Mesenchymal stem cell (in vitro differentiated cells and primary cell): ENCODE results near the gene KRT73.

Experiments
- DNase-seq: peaks from one replicate; pipeline ENCODE4 v3.0.0-alpha.2; 2013
- H2AFZ ChIP-seq: one replicate; pipeline ENCODE4 v1.6.1; 2013; ENCODE audit warnings: low read depth, mild to moderate bottlenecking, control low read depth, inconsistent platforms, low read length, moderate library complexity
- H2AK5ac ChIP-seq: 2 replicates; pipeline ENCODE4 v1.6.1; 2013; ENCODE audit warnings: low read length, moderate library complexity, mild to moderate bottlenecking, inconsistent platforms; ENCODE audit not compliant: severe bottlenecking
- H2BK120ac ChIP-seq: one replicate; pipeline ENCODE4 v1.6.1; 2013; ENCODE audit warnings: low read depth, mild to moderate bottlenecking, inconsistent platforms, low read length, moderate library complexity
- H2BK12ac ChIP-seq, 2 experiments: one replicate each; pipeline ENCODE4 v1.6.1; 2013; ENCODE audit warnings: inconsistent platforms in 2 of 2, low read length in 2 of 2, mild to moderate bottlenecking in 2 of 2, moderate library complexity in 2 of 2, control low read depth in 1 of 2
- H2BK15ac ChIP-seq: one replicate; pipeline ENCODE4 v1.6.1; 2013; ENCODE audit warnings: mild to moderate bottlenecking, low read depth, inconsistent platforms; ENCODE audit not compliant: poor library complexity, severe bottlenecking
- H2BK5ac ChIP-seq: 2 replicates; pipeline ENCODE4 v1.6.1; 2013; ENCODE audit warnings: low read depth, mild to moderate bottlenecking, low read length, control low read depth, inconsistent platforms; ENCODE audit not compliant: poor library complexity, severe bottlenecking
- H3K14ac ChIP-seq, 2 experiments: one replicate each; pipeline ENCODE4 v1.6.1; 2013; ENCODE audit warnings: inconsistent platforms in 2 of 2, low read length in 2 of 2, control low read depth in 1 of 2, mild to moderate bottlenecking in 1 of 2, moderate library complexity in 1 of 2
- H3K18ac ChIP-seq, 2 experiments: one replicate each; pipeline ENCODE4 v1.6.1; 2013; ENCODE audit warnings: inconsistent platforms in 2 of 2, low read length in 2 of 2, control low read depth in 1 of 2, low read depth in 1 of 2, mild to moderate bottlenecking in 1 of 2
- H3K23ac ChIP-seq, 2 experiments: one replicate each; pipeline ENCODE4 v1.6.1; 2013; ENCODE audit warnings: inconsistent platforms in 2 of 2, low read length in 2 of 2, mild to moderate bottlenecking in 2 of 2, moderate library complexity in 2 of 2, control low read depth in 1 of 2
- H3K27ac ChIP-seq: 2 replicates; pipeline ENCODE4 v1.5.1; 2013; ENCODE audit warnings: mild to moderate bottlenecking, moderate library complexity, low read length, control low read depth, inconsistent platforms; ENCODE audit not compliant: poor library complexity, severe bottlenecking
- H3K27me3 ChIP-seq, 2 experiments: 2 replicates each; pipeline versions ENCODE4 v1.6.1 to v1.7.0; 2013; ENCODE audit warnings: low read length in 2 of 2, mild to moderate bottlenecking in 2 of 2, moderate library complexity in 2 of 2, control low read depth in 1 of 2, inconsistent platforms in 1 of 2; ENCODE audit not compliant: control insufficient read depth in 1 of 2, insufficient read depth in 1 of 2
- H3K36me3 ChIP-seq, 2 experiments: 2 replicates each; pipeline versions ENCODE4 v1.6.1 to v1.7.0; 2013; ENCODE audit warnings: low read length in 2 of 2, control low read depth in 1 of 2, inconsistent platforms in 1 of 2, low read depth in 1 of 2, mild to moderate bottlenecking in 1 of 2; ENCODE audit not compliant: insufficient read depth in 2 of 2, control insufficient read depth in 1 of 2
- H3K4ac ChIP-seq, 2 experiments: one replicate each; pipeline ENCODE4 v1.6.1; 2013; ENCODE audit warnings: inconsistent platforms in 2 of 2, low read length in 2 of 2, mild to moderate bottlenecking in 2 of 2, moderate library complexity in 2 of 2, control low read depth in 1 of 2, low read depth in 1 of 2
- H3K4me1 ChIP-seq: 2 replicates; pipeline ENCODE4 v1.6.1; 2013; ENCODE audit warnings: low read depth, low read length, control low read depth; ENCODE audit not compliant: control insufficient read depth, insufficient read depth
- H3K4me2 ChIP-seq: 2 replicates; pipeline ENCODE4 v1.6.1; 2013; ENCODE audit warnings: low read length, mild to moderate bottlenecking, inconsistent platforms; ENCODE audit not compliant: poor library complexity, severe bottlenecking
- H3K4me3 ChIP-seq, 2 experiments: 2 replicates each; pipeline versions ENCODE4 v1.5.1 to v1.7.0; 2013; ENCODE audit warnings: low read length in 2 of 2, mild to moderate bottlenecking in 2 of 2, control low read depth in 1 of 2, low read depth in 1 of 2; ENCODE audit not compliant: insufficient read depth in 1 of 2
- H3K79me1 ChIP-seq: replicated peaks from 2 replicates; pipeline ENCODE4 v1.6.1; 2013; ENCODE audit warnings: mild to moderate bottlenecking, control low read depth, low read length, inconsistent platforms; ENCODE audit not compliant: poor library complexity, severe bottlenecking
- H3K9ac ChIP-seq: 2 replicates; pipeline ENCODE4 v1.7.0; 2013; ENCODE audit warnings: mild to moderate bottlenecking, low read length, moderate library complexity
- H3K9me3 ChIP-seq: 2 replicates; pipeline ENCODE4 v1.7.0; 2013; ENCODE audit warnings: mild to moderate bottlenecking, low read length; ENCODE audit not compliant: control insufficient read depth
- H4K8ac ChIP-seq: one replicate; pipeline ENCODE4 v1.6.1; 2013; ENCODE audit warnings: inconsistent platforms, mild to moderate bottlenecking, low read length, moderate library complexity
- H4K91ac ChIP-seq: one replicate; pipeline ENCODE4 v1.6.1; 2013; ENCODE audit warnings: mild to moderate bottlenecking, low read length, inconsistent platforms
- WGBS: methylation state at CpG from one replicate; pipeline ENCODE4 v1.1.7; 2013; ENCODE audit warnings: mixed read lengths; 5-methylcytosine and 5-hydroxymethylcytosine counted together

Gene KRT73

DNA sequence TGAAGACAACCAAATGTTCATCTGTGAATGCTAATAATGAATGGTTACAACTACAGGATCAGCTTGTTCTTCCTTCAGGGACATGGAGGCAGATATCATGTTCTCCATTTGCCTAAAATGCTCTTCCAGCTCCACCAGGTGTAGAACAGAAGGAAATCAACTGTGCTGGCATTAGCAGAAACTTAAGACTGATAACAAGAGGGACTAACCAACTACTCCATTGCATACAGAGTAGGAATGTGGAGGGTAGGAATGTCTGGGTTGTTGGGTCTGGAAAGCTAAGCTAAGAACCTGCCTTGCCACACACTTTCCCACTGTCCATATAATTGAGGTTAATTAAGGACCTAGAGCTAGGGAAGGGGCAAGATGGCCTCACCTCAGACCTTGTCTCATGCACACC lies 45.1 kb upstream of the KRT73 start:
- H4K8ac ChIP-seq, result no peak overlapping the region
- no peaks in the 10 kb centered on the region for H3K4me1 ChIP-seq
- H2BK120ac ChIP-seq, result no peak overlapping the region
- no peak overlapping the region for H2AK5ac ChIP-seq
- no peak overlapping the region for H2BK12ac ChIP-seq
- no peak overlapping the region for H3K9ac ChIP-seq
- H3K18ac ChIP-seq, result no peak overlapping the region
- no peaks in the 10 kb centered on the region for H3K9me3 ChIP-seq
- H3K4me2 ChIP-seq, result no peak overlapping the region
- H3K23ac ChIP-seq, result no peak overlapping the region
- DNase-seq, result no peak
- no peak overlapping the region for H3K4me3 ChIP-seq
- H3K36me3 ChIP-seq, result no peaks in the 10 kb centered on the region
- no peak overlapping the region for H2BK5ac ChIP-seq
- no peak overlapping the region for H2BK15ac ChIP-seq
- H3K27ac ChIP-seq, result no peak overlapping the region
- no peak overlapping the region for H2AFZ ChIP-seq
- no peaks in the 10 kb centered on the region for H3K79me1 ChIP-seq
- no peak overlapping the region for H3K14ac ChIP-seq
- H3K4ac ChIP-seq, result no peak overlapping the region
- no peak overlapping the region for H4K91ac ChIP-seq
- peaks cover 22 to 86% of the 10 kb centered on the region in 2 experiments for H3K27me3 ChIP-seq

- Histone ChIP-seq H2BK120ac (no peak overlapping the region), H3K18ac (no peak overlapping the region), H4K91ac (no peak overlapping the region), H3K36me3 (no peaks in the 10 kb centered on the region), H3K4me3 (no peak overlapping the region), H3K4ac (no peak overlapping the region), H3K23ac (no peak overlapping the region), H3K27me3 (peaks cover 27 to 87% of the 10 kb centered on the region in 2 experiments), H2AK5ac (no peak overlapping the region), H3K79me1 (no peaks in the 10 kb centered on the region), H3K14ac (no peak overlapping the region), H2BK15ac (no peak overlapping the region), H2AFZ (no peak overlapping the region), H2BK5ac (no peak overlapping the region), H4K8ac (no peak overlapping the region), H3K4me1 (no peaks in the 10 kb centered on the region), H3K4me2 (no peak overlapping the region), H3K9ac (no peak overlapping the region), H2BK12ac (no peak overlapping the region), H3K27ac (no peak overlapping the region), H3K9me3 (no peaks in the 10 kb centered on the region)
- no peak for DNase-seq
Measured at GRCh38 chr12:52662918-52663229, 44.5 kb upstream of the KRT73 start.

DNA sequence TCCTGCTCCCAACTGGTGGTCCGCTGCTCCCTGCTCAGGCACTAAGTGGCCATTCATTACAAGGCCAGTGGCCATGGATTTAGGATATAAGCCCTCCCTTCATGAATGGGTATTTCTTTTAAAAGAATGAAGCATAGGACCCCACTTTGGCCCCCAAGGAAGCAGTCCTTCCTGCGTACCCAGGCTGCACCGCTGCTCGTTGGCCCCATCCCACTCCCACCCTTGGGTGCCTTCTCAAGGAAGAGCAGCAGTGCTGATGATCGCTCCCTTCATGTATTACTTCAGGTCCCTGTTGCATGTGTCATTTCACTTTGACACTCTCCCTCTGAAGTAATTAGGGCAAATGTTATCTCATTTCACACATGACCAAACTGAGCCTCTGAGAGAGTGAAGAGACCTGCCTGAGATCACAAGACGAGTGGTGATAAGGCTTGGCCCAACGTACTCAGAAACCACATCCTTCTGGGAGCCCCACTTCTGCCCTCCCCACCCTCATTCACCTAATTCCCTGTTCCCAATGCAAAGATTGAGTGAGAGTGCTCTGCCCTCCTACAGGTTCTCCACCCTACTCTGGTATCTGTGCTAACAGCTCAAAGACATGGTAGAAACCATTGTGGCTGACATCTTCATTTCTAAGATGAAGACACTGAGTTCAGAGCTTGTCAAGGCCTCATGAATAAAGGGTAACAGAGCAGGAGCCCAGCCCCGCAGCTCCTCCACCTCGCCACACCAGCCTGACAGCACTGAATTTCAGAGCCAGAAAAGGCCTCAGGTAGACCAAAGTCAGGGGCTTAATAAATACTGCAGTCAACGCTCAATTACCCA lies 43.9 kb upstream of the KRT73 start:
- Histone ChIP-seq H3K9ac (no peak overlapping the region), H3K4me1 (no peaks in the 10 kb centered on the region), H2AFZ (no peak overlapping the region), H3K4ac (no peak overlapping the region), H3K4me2 (no peak overlapping the region), H3K9me3 (no peaks in the 10 kb centered on the region), H3K27ac (no peak overlapping the region), H2BK5ac (no peak overlapping the region), H2AK5ac (no peak overlapping the region), H3K23ac (no peak overlapping the region), H3K36me3 (no peaks in the 10 kb centered on the region), H4K8ac (no peak overlapping the region), H3K27me3 (peaks cover 30 to 89% of the 10 kb centered on the region in 2 experiments), H4K91ac (no peak overlapping the region), H3K18ac (no peak overlapping the region), H3K79me1 (no peaks in the 10 kb centered on the region), H2BK120ac (no peak overlapping the region), H2BK15ac (no peak overlapping the region), H3K14ac (no peak overlapping the region), H3K4me3 (no peak overlapping the region), H2BK12ac (no peak overlapping the region)
- WGBS, result 60% methylated on average over 10 of the region's 10 CpGs
- DNase-seq, result no peak

GRCh38 chr12:52661668-52662067 lies 43.3 kb upstream of the KRT73 start:
- Histone ChIP-seq H2AK5ac (no peak overlapping the region), H2BK12ac (no peak overlapping the region), H2BK15ac (no peak overlapping the region), H3K4ac (no peak overlapping the region), H3K9me3 (no peaks in the 10 kb centered on the region), H3K36me3 (no peaks in the 10 kb centered on the region), H3K27ac (no peak overlapping the region), H3K14ac (no peak overlapping the region), H4K91ac (no peak overlapping the region), H3K27me3 (peaks cover 30 to 92% of the 10 kb centered on the region in 2 experiments), H3K18ac (no peak overlapping the region), H3K4me3 (no peak overlapping the region), H4K8ac (no peak overlapping the region), H2BK120ac (no peak overlapping the region), H3K9ac (no peak overlapping the region), H3K4me2 (no peak overlapping the region), H2AFZ (no peak overlapping the region), H3K23ac (no peak overlapping the region), H2BK5ac (no peak overlapping the region), H3K4me1 (no peaks in the 10 kb centered on the region), H3K79me1 (no peaks in the 10 kb centered on the region)
- WGBS, result 87% methylated on average over 3 of the region's 3 CpGs
- no peak for DNase-seq
